DMS153 (cell line): Measurements from ENCODE around the gene TOLLIP.
"Not testable (repeated sequence)": the region's sequence is repeated elsewhere in the genome, so short reads cannot be mapped to it uniquely, and the experiment has no call there.

ENCODE experiments used
- DNase-seq: peaks from one replicate; lab custom pipeline; 2025; lab: John Stamatoyannopoulos, UW

The TOLLIP gene

DNA sequence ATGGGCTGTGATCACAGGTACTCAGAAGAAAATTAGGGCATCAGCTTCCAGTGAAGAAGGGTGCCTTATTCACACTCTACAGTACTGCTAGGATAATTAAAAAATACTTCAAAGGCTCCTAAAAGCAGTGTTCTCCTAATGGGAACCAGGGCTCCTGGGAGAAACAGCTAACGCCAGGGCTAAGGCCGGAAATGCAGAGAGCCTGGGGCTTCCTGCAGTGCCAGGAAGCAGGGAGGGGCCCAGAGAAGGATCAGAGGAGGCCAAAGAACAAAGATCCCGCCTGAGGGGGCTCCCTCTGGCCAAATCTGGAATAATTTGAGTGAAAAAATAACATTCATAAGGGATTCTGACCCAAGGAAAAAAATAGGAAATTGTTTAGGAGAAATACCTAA, 27.5 kb downstream of the TOLLIP start:
- DNase-seq = no peak

GRCh38 chr11:1281326-1281973, 28.0 kb downstream of the TOLLIP start:
- DNase-seq = no peak

DNA sequence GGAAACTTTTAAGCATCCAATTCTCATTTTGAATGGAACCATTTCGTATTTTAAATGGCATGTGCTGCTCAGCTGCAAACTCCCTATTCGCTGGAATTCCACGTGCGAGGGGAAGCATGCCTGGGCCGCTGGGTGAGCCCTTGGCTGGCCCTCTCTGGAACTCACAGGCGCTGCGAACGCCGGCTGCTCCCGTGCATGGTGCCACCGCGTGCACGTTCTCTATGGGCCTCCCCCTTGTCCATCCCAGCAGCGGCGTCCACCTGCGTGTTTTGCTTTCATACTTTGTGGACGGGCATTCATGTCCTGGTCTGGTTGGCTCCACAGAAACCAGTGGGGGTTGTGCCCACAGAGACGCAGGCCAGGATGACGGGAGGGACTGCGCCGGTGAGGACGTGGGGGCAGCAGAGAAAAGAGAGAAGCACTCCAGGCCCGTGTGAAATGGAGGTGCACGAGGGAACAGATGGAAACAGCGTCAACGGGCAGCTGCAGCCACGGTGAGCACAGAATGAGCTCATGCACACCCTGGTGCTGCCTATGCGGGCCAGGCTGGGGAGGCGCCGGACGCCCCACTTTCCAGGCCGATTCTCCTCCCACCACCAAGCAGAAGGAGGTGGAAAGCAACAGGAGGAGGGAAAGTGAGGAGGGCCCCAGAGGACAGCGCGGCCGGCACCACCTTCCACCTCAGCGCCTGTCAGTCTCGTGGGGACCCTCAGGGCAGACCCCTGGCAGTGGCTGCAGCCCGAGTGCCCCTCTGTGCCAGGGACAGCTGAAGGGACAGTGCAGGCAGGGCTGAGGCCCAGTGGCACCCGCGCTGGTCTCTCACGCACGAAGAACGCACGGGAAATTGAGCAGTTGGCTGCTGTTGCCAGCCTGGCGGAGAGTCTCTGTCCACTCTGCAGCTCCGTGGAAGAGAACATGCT, 29.1 kb downstream of the TOLLIP start:
- DNase-seq = no peak

GRCh38 chr11:1279674-1280055, 29.8 kb downstream of the TOLLIP start:
- no peak for DNase-seq

- DNase-seq = no peak
Measured at GRCh38 chr11:1278766-1279673, 30.4 kb downstream of the TOLLIP start.

- DNase-seq = no peak
Measured at GRCh38 chr11:1277936-1278512, 31.4 kb downstream of the TOLLIP start.

- no peak for DNase-seq
Measured at GRCh38 chr11:1276866-1277615, 32.4 kb downstream of the TOLLIP start.

GRCh38 chr11:1276041-1276790, 33.2 kb downstream of the TOLLIP start:
- no peak for DNase-seq

GRCh38 chr11:1275021-1275420, 34.4 kb downstream of the TOLLIP start:
- no peak for DNase-seq

- DNase-seq = no peak
Measured at GRCh38 chr11:1274501-1274900, 34.9 kb downstream of the TOLLIP start.

- no peak for DNase-seq
Measured at GRCh38 chr11:1272531-1272930, 36.9 kb downstream of the TOLLIP start.

DNA sequence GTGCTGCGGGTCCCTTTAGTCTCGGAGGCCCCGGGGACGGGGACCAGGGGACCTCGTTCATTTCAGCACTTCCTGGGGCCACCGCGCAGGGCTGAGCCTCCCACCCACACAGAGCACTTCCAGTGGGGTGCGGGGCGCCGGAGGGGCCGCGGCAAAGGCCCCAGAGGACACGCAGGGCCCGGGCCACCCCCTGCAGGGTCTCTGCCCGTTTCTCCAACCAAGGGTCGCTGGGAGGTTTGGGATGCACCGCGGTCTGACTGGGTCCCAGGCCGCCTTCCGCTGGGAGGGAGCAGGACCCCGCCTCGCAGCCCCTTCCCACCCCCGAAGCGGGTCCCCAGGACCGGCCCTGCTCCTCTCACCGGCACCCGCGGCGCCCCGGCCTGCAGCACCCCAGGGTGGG, 37.5 kb downstream of the TOLLIP start:
- DNase-seq = no peak

DNA sequence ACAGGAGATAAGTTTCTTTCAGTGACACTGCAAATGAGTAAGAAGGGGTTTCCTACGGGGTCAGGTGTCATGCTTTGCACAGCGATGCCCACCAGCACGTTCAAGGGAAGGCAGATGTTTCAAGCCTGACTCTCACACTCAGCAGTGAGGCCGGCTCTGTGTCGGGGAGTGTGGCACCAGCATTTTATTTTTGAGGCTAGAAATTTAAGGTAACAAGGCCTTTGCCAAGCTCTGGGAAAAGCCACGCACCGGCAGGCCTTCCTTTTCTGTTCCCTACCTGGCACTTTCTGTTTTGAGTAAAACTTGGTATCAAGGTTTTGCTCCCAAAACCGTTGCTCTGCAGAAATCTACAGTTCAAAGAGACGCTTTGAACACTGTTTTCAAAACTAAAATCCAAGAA, 38.0 kb downstream of the TOLLIP start:
- DNase-seq = no peak

DNA sequence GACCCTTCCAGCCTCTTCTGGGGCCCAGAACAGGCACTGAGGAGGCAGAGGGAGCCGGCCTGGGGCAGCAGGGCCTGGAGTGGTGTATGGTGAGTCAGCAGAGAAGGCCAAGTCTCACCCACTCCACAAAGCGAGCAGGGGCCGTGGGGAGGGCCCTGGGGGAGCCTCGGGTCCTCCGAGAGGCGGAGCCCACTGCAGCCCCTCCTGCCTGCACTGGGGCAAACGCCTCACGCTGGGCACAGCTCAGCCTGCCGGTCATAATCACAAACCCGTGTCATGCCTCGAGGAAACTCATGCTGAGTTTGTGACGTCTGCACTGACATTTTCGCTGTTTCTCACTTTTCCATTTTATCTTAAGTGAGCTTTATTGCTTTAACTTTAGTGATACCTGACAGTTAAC, 38.4 kb downstream of the TOLLIP start:
- no peak for DNase-seq

- no peak for DNase-seq
Measured at GRCh38 chr11:1270476-1270875, 39.0 kb downstream of the TOLLIP start.

- DNase-seq = no peak
Measured at GRCh38 chr11:1269957-1270356, 39.5 kb downstream of the TOLLIP start.

- no peak for DNase-seq
Measured at GRCh38 chr11:1267441-1268100, 41.9 kb downstream of the TOLLIP start.

DNA sequence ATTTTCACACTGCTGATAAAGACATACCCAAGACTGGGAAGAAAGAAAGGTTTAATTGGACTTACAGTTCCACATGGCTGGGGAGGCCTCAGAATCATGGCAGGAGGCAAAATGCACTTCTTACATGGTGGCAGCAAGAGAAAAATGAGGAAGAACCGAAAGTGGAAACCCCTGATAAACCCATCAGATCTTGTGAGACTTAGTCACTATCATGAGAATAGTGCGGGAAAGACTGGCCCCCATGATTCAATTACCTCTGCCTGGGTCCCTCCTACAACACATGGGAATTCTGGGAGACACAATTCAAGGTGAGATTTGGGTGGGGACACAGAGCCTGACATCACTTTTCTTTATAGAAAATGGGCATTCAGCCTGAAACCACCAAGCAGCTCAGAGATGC, 42.5 kb downstream of the TOLLIP start:
- DNase-seq = not testable (repeated sequence)

DNA sequence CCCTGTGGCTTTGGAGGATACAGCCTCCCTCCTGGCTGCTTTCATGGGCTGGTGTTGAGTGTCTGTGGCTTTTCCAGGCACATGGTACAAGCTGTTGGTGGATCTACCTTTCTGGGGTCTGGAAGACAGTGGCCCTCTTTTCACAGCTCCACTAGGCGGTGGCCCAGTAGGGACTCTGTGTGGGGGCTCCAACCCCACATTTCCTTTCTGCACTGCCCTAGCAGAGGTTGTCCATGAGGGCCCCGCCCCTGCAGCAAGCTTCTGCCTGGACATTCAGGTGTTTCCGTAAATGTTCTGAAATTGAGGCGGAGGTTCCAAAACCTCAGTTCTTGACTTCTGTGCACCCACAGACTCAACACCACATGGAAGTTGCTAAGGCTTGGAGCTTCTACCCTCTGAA, 44.0 kb downstream of the TOLLIP start:
- DNase-seq = not testable (repeated sequence)

DNA sequence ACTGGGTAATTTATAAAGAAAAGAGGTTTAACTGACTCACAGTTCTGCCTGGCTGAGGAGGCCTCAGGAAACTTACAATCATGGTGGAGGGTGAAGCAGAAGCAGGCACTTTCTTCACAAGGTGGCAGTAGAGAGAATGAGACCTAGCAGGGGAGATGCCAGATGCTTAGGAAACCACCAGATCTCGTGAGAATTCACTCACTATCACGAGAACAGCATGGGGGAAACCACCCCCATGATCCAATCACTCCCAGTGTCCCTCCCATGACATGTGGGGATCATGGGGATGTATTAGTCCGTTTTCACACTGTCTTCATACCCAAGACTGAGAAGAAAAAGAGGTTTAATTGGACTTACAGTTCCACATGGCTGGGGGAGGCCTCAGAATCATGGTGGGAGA, 45.0 kb downstream of the TOLLIP start:
- DNase-seq = not testable (repeated sequence)
